Measurements from ENCODE around the gene ACTR3.

DNA sequence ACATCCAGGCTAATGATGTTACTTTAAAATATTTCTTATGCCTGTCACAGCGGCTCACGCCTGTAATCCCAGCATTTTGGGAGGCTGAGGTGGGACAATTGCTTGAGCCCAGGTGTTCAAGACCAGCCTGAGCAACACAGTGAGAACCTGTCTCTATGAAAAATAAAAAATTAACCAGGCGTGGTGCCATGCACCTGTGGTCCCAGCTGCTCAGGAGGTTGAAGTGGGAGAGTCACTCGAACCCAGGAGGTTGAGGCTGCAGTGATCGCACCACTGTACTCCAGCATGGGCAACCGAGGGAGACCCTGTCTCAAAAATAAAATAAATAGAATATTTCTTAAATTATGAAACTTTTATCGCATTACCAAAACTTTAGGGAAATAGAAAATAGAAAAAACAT, 28.1 kb upstream of the ACTR3 start:
- TF ChIP-seq, protein P1, sequence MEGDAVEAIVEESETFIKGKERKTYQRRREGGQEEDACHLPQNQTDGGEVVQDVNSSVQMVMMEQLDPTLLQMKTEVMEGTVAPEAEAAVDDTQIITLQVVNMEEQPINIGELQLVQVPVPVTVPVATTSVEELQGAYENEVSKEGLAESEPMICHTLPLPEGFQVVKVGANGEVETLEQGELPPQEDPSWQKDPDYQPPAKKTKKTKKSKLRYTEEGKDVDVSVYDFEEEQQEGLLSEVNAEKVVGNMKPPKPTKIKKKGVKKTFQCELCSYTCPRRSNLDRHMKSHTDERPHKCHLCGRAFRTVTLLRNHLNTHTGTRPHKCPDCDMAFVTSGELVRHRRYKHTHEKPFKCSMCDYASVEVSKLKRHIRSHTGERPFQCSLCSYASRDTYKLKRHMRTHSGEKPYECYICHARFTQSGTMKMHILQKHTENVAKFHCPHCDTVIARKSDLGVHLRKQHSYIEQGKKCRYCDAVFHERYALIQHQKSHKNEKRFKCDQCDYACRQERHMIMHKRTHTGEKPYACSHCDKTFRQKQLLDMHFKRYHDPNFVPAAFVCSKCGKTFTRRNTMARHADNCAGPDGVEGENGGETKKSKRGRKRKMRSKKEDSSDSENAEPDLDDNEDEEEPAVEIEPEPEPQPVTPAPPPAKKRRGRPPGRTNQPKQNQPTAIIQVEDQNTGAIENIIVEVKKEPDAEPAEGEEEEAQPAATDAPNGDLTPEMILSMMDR (IDR thresholded peaks at IDR 0.05) = no peak
- no peak for TF ChIP-seq EZH2 (IDR thresholded peaks at IDR 0.05; ENCODE audit: borderline replicate concordance, insufficient read depth, low read depth, low read length, poor library complexity, severe bottlenecking)
